Astrocyte (in vitro differentiated cells and primary cell): ENCODE measurements around the gene CRYAB. TPM values are rescaled to one million over a fixed set of nuclear protein-coding genes. Genes with fewer than 3 reads are reported as not detected.

ENCODE experiments used
- DNase-seq: peaks from one replicate; pipeline ENCODE4 v3.0.0-alpha.2; 2010; ENCODE audit warnings: low read depth
- FAIRE-seq: peaks from 2 replicates; lab custom pipeline; 2011; peaks lifted over from hg19 to GRCh38; lab: Jason Lieb, UNC
- H2AFZ ChIP-seq: 2 replicates; pipeline ENCODE4 v1.6.0; 2012; ENCODE audit warnings: low read depth, low read length, inconsistent platforms
- H3K27ac ChIP-seq: 2 replicates; pipeline ENCODE4 v1.5.1; 2011; ENCODE audit warnings: low read depth, low read length, inconsistent platforms
- H3K27me3 ChIP-seq: 2 replicates; pipeline ENCODE4 v1.6.0; 2011; ENCODE audit warnings: low read length, inconsistent platforms; ENCODE audit not compliant: insufficient read depth
- H3K36me3 ChIP-seq: 2 replicates; pipeline ENCODE4 v1.5.1; 2011; ENCODE audit warnings: low read length, inconsistent platforms; ENCODE audit not compliant: insufficient read depth
- H3K4me1 ChIP-seq: 2 replicates; pipeline ENCODE4 v1.5.1; 2011; ENCODE audit warnings: low read length, inconsistent platforms; ENCODE audit not compliant: insufficient read depth
- H3K4me2 ChIP-seq: 2 replicates; pipeline ENCODE4 v1.6.0; 2012; ENCODE audit warnings: low read length, inconsistent platforms
- H3K4me3 ChIP-seq: 2 replicates; pipeline ENCODE4 v1.5.1; 2011; ENCODE audit warnings: low read depth, mild to moderate bottlenecking, low read length, inconsistent platforms; ENCODE audit not compliant: insufficient read depth
- H3K79me2 ChIP-seq: 2 replicates; pipeline ENCODE4 v1.6.0; 2012; ENCODE audit warnings: mild to moderate bottlenecking, low read length, inconsistent platforms; ENCODE audit not compliant: insufficient read depth
- H3K9ac ChIP-seq: 2 replicates; pipeline ENCODE4 v1.6.0; 2012; ENCODE audit warnings: mild to moderate bottlenecking, low read length, inconsistent platforms
- H3K9me3 ChIP-seq: 2 replicates; pipeline ENCODE4 v1.5.1; 2012; ENCODE audit warnings: low read depth, mild to moderate bottlenecking, low read length, inconsistent platforms; ENCODE audit not compliant: insufficient read depth
- H4K20me1 ChIP-seq: 2 replicates; pipeline ENCODE4 v1.6.0; 2012; ENCODE audit warnings: low read length, inconsistent platforms; ENCODE audit not compliant: insufficient read depth
- H3K27ac Mint-ChIP-seq: one replicate; pipeline ENCODE4 v1.8.0; 2021; ENCODE audit warnings: mild to moderate bottlenecking, mixed read lengths; ENCODE audit not compliant: unreplicated experiment
- H3K27me3 Mint-ChIP-seq: one replicate; pipeline ENCODE4 v1.8.0; 2021; ENCODE audit warnings: low read depth, mixed read lengths; ENCODE audit not compliant: unreplicated experiment
- H3K36me3 Mint-ChIP-seq: one replicate; pipeline ENCODE4 v1.8.0; 2021; ENCODE audit warnings: low read depth, mixed read lengths; ENCODE audit not compliant: unreplicated experiment
- H3K4me1 Mint-ChIP-seq: one replicate; pipeline ENCODE4 v1.8.0; 2021; ENCODE audit warnings: low read depth, mixed read lengths; ENCODE audit not compliant: unreplicated experiment
- H3K4me3 Mint-ChIP-seq: one replicate; pipeline ENCODE4 v1.8.0; 2021; ENCODE audit warnings: mild to moderate bottlenecking, moderate library complexity, mixed read lengths; ENCODE audit not compliant: unreplicated experiment
- H3K9me3 Mint-ChIP-seq: one replicate; pipeline ENCODE4 v1.8.0; 2021; ENCODE audit warnings: mild to moderate bottlenecking, mixed read lengths; ENCODE audit not compliant: unreplicated experiment
- CTCF ChIP-seq: IDR thresholded peaks from 2 replicates; pipeline ENCODE4 v1.5.1; 2011; ENCODE audit warnings: low read depth, mild to moderate bottlenecking, inconsistent platforms, low read length, moderate library complexity; ENCODE audit not compliant: insufficient read depth
- EZH2 ChIP-seq: IDR thresholded peaks from 2 replicates; pipeline ENCODE4 v1.6.1; 2012; ENCODE audit warnings: mild to moderate bottlenecking, low read length, inconsistent platforms; ENCODE audit not compliant: insufficient read depth
- total RNA-seq: library from RNA; stranded (reverse); gene quantifications from 2 replicates; pipeline ENCODE4 v1.2.1, GENCODE V29; 2021

CRYAB gene
- total RNA-seq, 1 donor from 2014 or later = 5.7 TPM

GRCh38 chr11:111941963-111942362 lies 30.4 kb upstream of the CRYAB start:
- H3K4me1 ChIP-seq = peaks cover 49% of the 10 kb centered on the region

GRCh38 chr11:111939836-111940604 lies 28.4 kb upstream of the CRYAB start:
- Mint-ChIP-seq H3K27ac (peak overlapping the region; percentile 68), H3K9me3 (no peaks in the 10 kb centered on the region), H3K36me3 (no peaks in the 10 kb centered on the region), H3K4me1 (peaks cover 53% of the 10 kb centered on the region), H3K27me3 (no peaks in the 10 kb centered on the region), H3K4me3 (peak overlapping the region; percentile 22)
- no peak for TF ChIP-seq CTCF
- no peak for TF ChIP-seq EZH2
- DNase-seq (peak; percentile 95), FAIRE-seq (no peak)
- Histone ChIP-seq H3K4me2 (peak overlapping the region; percentile 91), H3K27me3 (no peaks in the 10 kb centered on the region), H3K79me2 (peaks cover 18% of the 10 kb centered on the region), H3K36me3 (no peaks in the 10 kb centered on the region), H4K20me1 (no peaks in the 10 kb centered on the region), H3K4me1 (peaks cover 56% of the 10 kb centered on the region), H3K4me3 (no peak overlapping the region), H3K9me3 (no peaks in the 10 kb centered on the region), H3K27ac (peak overlapping the region; percentile 61), H2AFZ (no peak overlapping the region), H3K9ac (peak overlapping the region; percentile 53)

More at GRCh38 chr11:111941963-111942362, 30.4 kb upstream of the CRYAB start:
- Histone ChIP-seq H3K4me2 (peak overlapping the region; percentile 12), H3K9me3 (no peaks in the 10 kb centered on the region), H3K36me3 (no peaks in the 10 kb centered on the region), H3K27ac (no peak overlapping the region), H3K79me2 (peaks cover 18% of the 10 kb centered on the region), H4K20me1 (no peaks in the 10 kb centered on the region), H3K27me3 (no peaks in the 10 kb centered on the region), H3K4me3 (no peak overlapping the region), H2AFZ (peak overlapping the region; percentile 6), H3K9ac (no peak overlapping the region)
- peaks cover 42% of the 10 kb centered on the region for H3K4me1 Mint-ChIP-seq
- H3K36me3 Mint-ChIP-seq = no peaks in the 10 kb centered on the region
- TF ChIP-seq EZH2 = no peak
- TF ChIP-seq CTCF = no peak
- no peaks in the 10 kb centered on the region for H3K27me3 Mint-ChIP-seq
- DNase-seq (no peak), FAIRE-seq (no peak)
- no peaks in the 10 kb centered on the region for H3K9me3 Mint-ChIP-seq
- no peak overlapping the region for H3K27ac Mint-ChIP-seq
- H3K4me3 Mint-ChIP-seq = no peak overlapping the region

GRCh38 chr11:111938687-111939160 lies 27.2 kb upstream of the CRYAB start:
- Mint-ChIP-seq H3K4me3 (peak overlapping the region; percentile 72), H3K4me1 (peaks cover 42% of the 10 kb centered on the region), H3K27ac (peak overlapping the region; percentile 73), H3K9me3 (no peaks in the 10 kb centered on the region), H3K36me3 (no peaks in the 10 kb centered on the region), H3K27me3 (no peaks in the 10 kb centered on the region)
- FAIRE-seq = no peak
- Histone ChIP-seq H3K9ac (peak overlapping the region; percentile 77), H3K27ac (peak overlapping the region; percentile 61), H3K9me3 (no peaks in the 10 kb centered on the region), H3K36me3 (no peaks in the 10 kb centered on the region), H2AFZ (peak overlapping the region; percentile 11), H3K4me1 (peaks cover 45% of the 10 kb centered on the region), H3K27me3 (no peaks in the 10 kb centered on the region), H3K4me2 (peak overlapping the region; percentile 91), H3K79me2 (peaks cover 18% of the 10 kb centered on the region), H3K4me3 (peak overlapping the region; percentile 72), H4K20me1 (no peaks in the 10 kb centered on the region)
- peak; percentile 55 for DNase-seq
- TF ChIP-seq EZH2 (no peak), CTCF (no peak)
